Astrocyte (in vitro differentiated cells and primary cell): ENCODE measurements around the gene RFC3.

Experiments
- CTCF ChIP-seq: IDR thresholded peaks from 2 replicates; pipeline ENCODE4 v1.5.1; 2011; ENCODE audit warnings: low read depth, mild to moderate bottlenecking, inconsistent platforms, low read length, moderate library complexity; ENCODE audit not compliant: insufficient read depth
- EZH2 ChIP-seq: IDR thresholded peaks from 2 replicates; pipeline ENCODE4 v1.6.1; 2012; ENCODE audit warnings: mild to moderate bottlenecking, low read length, inconsistent platforms; ENCODE audit not compliant: insufficient read depth

GRCh38 chr13:33798023-33798422 lies 19.9 kb upstream of the RFC3 start:
- TF ChIP-seq EZH2 (no peak), CTCF (no peak)
